HepG2 (cell line): ENCODE measurements around the gene SEC14L1. TPM values are rescaled to one million over a fixed set of nuclear protein-coding genes. Genes with fewer than 3 reads are reported as not detected.
A peak's percentile ranks its signal among the peaks of the same experiment; 100 is the strongest.

Experiments used
- AHDC1 ChIP-seq: sonication (generic); formaldehyde crosslinking; IDR thresholded peaks from 2 replicates; pipeline ENCODE4 v1.5.1; 2020; ENCODE audit warnings: mild to moderate bottlenecking, missing genetic modification reagents, borderline replicate concordance
- FIP1L1 ChIP-seq: fragments of 200-400 bp; formaldehyde crosslinking; IDR thresholded peaks from 2 replicates; pipeline ENCODE4 v1.6.1; 2018; ENCODE audit warnings: low read depth, mild to moderate bottlenecking, low read length, moderate library complexity, borderline replicate concordance; ENCODE audit not compliant: insufficient read depth
- GMEB2 ChIP-seq: IDR thresholded peaks from 2 replicates; pipeline ENCODE4 v1.6.1; 2016; ENCODE audit warnings: missing biosample characterization, missing genetic modification reagents, low read depth
- HNRNPH1 ChIP-seq: fragments of 200-400 bp; formaldehyde crosslinking; optimal IDR thresholded peaks from 2 replicates; pipeline ENCODE3; 2017; ENCODE audit warnings: mild to moderate bottlenecking, low read depth, low read length
- KAT2B ChIP-seq: fragments of 150-350 bp; IDR thresholded peaks from 2 replicates; pipeline ENCODE4 v1.6.1; 2014; ENCODE audit warnings: low read depth, low read length, borderline replicate concordance
- KDM6A ChIP-seq: IDR thresholded peaks from 2 replicates; pipeline ENCODE4 v1.6.1; 2016; ENCODE audit warnings: low read depth
- LCORL ChIP-seq, 2 experiments: fragments of 450-650 bp in 1 of 2; sonication (generic) in 1 of 2; formaldehyde crosslinking in 1 of 2; IDR thresholded peaks; 2 replicates each; pipeline versions ENCODE4 v1.5.0 to v1.6.1; 2017 to 2020; ENCODE audit warnings: antibody characterized with exemption in 1 of 2, missing genetic modification reagents in 1 of 2
- MXD4 ChIP-seq: IDR thresholded peaks from 2 replicates; pipeline ENCODE4 v1.6.1; 2016; ENCODE audit warnings: mild to moderate bottlenecking, missing biosample characterization, missing genetic modification reagents
- PAF1 ChIP-seq: IDR thresholded peaks from 2 replicates; pipeline ENCODE4 v1.6.1; 2016; ENCODE audit warnings: missing genetic modification reagents, missing compliant biosample characterization
- TBL1XR1 ChIP-seq: fragments of 150-350 bp; IDR thresholded peaks from 2 replicates; pipeline ENCODE4 v1.6.1; 2014; ENCODE audit warnings: borderline replicate concordance, low read length; ENCODE audit not compliant: partially characterized antibody
- ZBTB49 ChIP-seq: sonication (generic); formaldehyde crosslinking; IDR thresholded peaks from 2 replicates; pipeline ENCODE4 v1.4.0; 2020; ENCODE audit warnings: missing genetic modification reagents, borderline replicate concordance
- ZGPAT ChIP-seq: IDR thresholded peaks from 2 replicates; pipeline ENCODE4 v1.6.1; 2016; ENCODE audit warnings: mild to moderate bottlenecking
- ZNF275 ChIP-seq: sonication (generic); formaldehyde crosslinking; IDR thresholded peaks from 2 replicates; pipeline ENCODE4 v1.8.0; 2022; ENCODE audit warnings: missing genetic modification reagents, mild to moderate bottlenecking, inconsistent platforms, borderline replicate concordance
- ZNF446 ChIP-seq: sonication (generic); formaldehyde crosslinking; IDR thresholded peaks from 2 replicates; pipeline ENCODE4 v1.5.0; 2020; ENCODE audit warnings: mild to moderate bottlenecking, missing genetic modification reagents
- ZNF558 ChIP-seq: sonication (generic); formaldehyde crosslinking; IDR thresholded peaks from 2 replicates; pipeline ENCODE4 v1.9.0; 2022; ENCODE audit warnings: mild to moderate bottlenecking, missing genetic modification reagents, borderline replicate concordance
- ZNF614 ChIP-seq: IDR thresholded peaks from 2 replicates; pipeline ENCODE4 v1.6.1; 2018; ENCODE audit warnings: missing biosample characterization, missing genetic modification reagents, inconsistent platforms, borderline replicate concordance
- ZNF7 ChIP-seq: IDR thresholded peaks from 2 replicates; pipeline ENCODE4 v1.6.1; 2016; ENCODE audit warnings: missing biosample characterization, missing genetic modification reagents
- polyA plus RNA-seq, 8 experiments: library from polyadenylated mRNA; depleted of rRNA in 3 of 8; stranded (reverse) in 7 of 8; unstranded in 1 of 8; fragments of >200 nt; fragmentation: Illumina TruSeq in 4 of 8; extraction: Trizol in 4 of 8; gene quantifications; 2 replicates each; pipeline versions ENCODE4 v1.2.1 to v1.2.3, GENCODE V29; 2011 to 2016; ENCODE audit warnings: low read depth in 4 of 8, missing spikeins in 1 of 8, mixed read lengths in 1 of 8; ENCODE audit not compliant: insufficient read depth in 1 of 8
- total RNA-seq, 5 experiments: library from RNA; depleted of rRNA; stranded (reverse); fragments of >200 nt; fragmentation: Illumina TruSeq; extraction: Trizol; gene quantifications; 2 replicates each; pipeline ENCODE4 v1.2.3, GENCODE V29; 2016; ENCODE audit warnings: low read depth in 1 of 5

Gene SEC14L1
- total and polyA plus RNA-seq, 2 of the 13 experiments (the other 11 are each of a cell fraction or from before 2014, with no cell fraction given) = 26.3 to 43.9 TPM

- peak; percentile 53; the same call in 1 of the 2 replicates for TF ChIP-seq ZNF614 (CRISPR knock-in tag)
- no peak for TF ChIP-seq ZNF7 (CRISPR knock-in tag)
- 0 out of 2 replicates have a peak, but pooled peaks have one; percentile 66 for TF ChIP-seq ZNF558
- no peak for TF ChIP-seq KDM6A (CRISPR knock-in tag)
- TF ChIP-seq ZNF446 (CRISPR knock-in tag) = no peak
- no peak for TF ChIP-seq TBL1XR1
- peak; percentile 51; the same call in 1 of the 2 replicates for TF ChIP-seq ZBTB49
- peak; percentile 53; the same call in 1 of the 2 replicates for TF ChIP-seq MXD4
- TF ChIP-seq GMEB2 = no peak
- TF ChIP-seq LCORL (IDR thresholded peaks at IDR 0.05) = no peak
- peak; percentile 92 for TF ChIP-seq LCORL (CRISPR knock-in tag; IDR thresholded peaks at IDR 0.05)
- 0 out of 2 replicates have a peak, but pooled peaks have one; percentile 34 for TF ChIP-seq AHDC1 (CRISPR knock-in tag)
- peak; percentile 78; the same call in 1 of the 2 replicates for TF ChIP-seq ZGPAT (CRISPR knock-in tag)
- TF ChIP-seq HNRNPH1 = no peak
- no peak; the same call in 1 of the 2 replicates for TF ChIP-seq ZNF275
- TF ChIP-seq KAT2B = no peak
- no peak for TF ChIP-seq PAF1 (CRISPR knock-in tag)
- TF ChIP-seq FIP1L1 = no peak
Observed at GRCh38 chr17:77247048-77247541, 106.3 kb downstream of the SEC14L1 start (continued).
